Measurements from ENCODE around the gene RPS2.

GRCh38 chr16:1981398-1981836 is 16.8 kb upstream of the RPS2 start, which contains the start of gene NOXO1:
- TF ChIP-seq CTCF (IDR thresholded peaks at IDR 0.05; ENCODE audit: borderline replicate concordance, extremely low read depth, low read length, poor library complexity, severe bottlenecking) (no peak), EZH2 (IDR thresholded peaks at IDR 0.05; ENCODE audit: borderline replicate concordance, low read depth, low read length, severe bottlenecking) (no peak)
